Measurements from ENCODE around the gene PCP4.

- no peak for TF ChIP-seq POLR2A (IDR thresholded peaks at IDR 0.05; ENCODE audit: low read depth, low read length)
- no peak for TF ChIP-seq SKIL (IDR thresholded peaks at IDR 0.05; ENCODE audit: low read depth, poor library complexity, severe bottlenecking)
- no peak for TF ChIP-seq EGR1 (IDR thresholded peaks at IDR 0.05; ENCODE audit: borderline replicate concordance in 1 of 2, low read depth in 2 of 2, low read length in 2 of 2)
- no peak for TF ChIP-seq PKNOX1 (IDR thresholded peaks at IDR 0.05)
- TF ChIP-seq, protein P1, sequence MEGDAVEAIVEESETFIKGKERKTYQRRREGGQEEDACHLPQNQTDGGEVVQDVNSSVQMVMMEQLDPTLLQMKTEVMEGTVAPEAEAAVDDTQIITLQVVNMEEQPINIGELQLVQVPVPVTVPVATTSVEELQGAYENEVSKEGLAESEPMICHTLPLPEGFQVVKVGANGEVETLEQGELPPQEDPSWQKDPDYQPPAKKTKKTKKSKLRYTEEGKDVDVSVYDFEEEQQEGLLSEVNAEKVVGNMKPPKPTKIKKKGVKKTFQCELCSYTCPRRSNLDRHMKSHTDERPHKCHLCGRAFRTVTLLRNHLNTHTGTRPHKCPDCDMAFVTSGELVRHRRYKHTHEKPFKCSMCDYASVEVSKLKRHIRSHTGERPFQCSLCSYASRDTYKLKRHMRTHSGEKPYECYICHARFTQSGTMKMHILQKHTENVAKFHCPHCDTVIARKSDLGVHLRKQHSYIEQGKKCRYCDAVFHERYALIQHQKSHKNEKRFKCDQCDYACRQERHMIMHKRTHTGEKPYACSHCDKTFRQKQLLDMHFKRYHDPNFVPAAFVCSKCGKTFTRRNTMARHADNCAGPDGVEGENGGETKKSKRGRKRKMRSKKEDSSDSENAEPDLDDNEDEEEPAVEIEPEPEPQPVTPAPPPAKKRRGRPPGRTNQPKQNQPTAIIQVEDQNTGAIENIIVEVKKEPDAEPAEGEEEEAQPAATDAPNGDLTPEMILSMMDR (IDR thresholded peaks at IDR 0.05 in 2 of 3, conservative IDR thresholded peaks at IDR 0.05 in 1 of 3; ENCODE audit: control insufficient read depth in 2 of 3, extremely low read depth in 1 of 3, insufficient read depth in 1 of 3, low read depth in 3 of 3, low read length in 3 of 3) = no peak
- TF ChIP-seq E4F1 (IDR thresholded peaks at IDR 0.05; ENCODE audit: borderline replicate concordance, partially characterized antibody) = no peak
- TF ChIP-seq NFIC (IDR thresholded peaks at IDR 0.05; ENCODE audit: low read depth, low read length) = no peak
- TF ChIP-seq RAD21 (IDR thresholded peaks at IDR 0.05; ENCODE audit: insufficient read depth, low read depth, low read length) = no peak
- no peak for TF ChIP-seq PML (IDR thresholded peaks at IDR 0.05; ENCODE audit: low read length)
- no peak for TF ChIP-seq YY1 (IDR thresholded peaks at IDR 0.05; ENCODE audit: low read depth, low read length)
Observed at GRCh38 chr21:39881661-39882060, 14.4 kb downstream of the PCP4 start.
